NB4 (cell line): ENCODE results near the gene CEP104.

Source experiments
- CTCF ChIP-seq: IDR thresholded peaks from one replicate; pipeline ENCODE4 v1.5.1; 2012; ENCODE audit warnings: low read depth, low read length
- POLR2A ChIP-seq: IDR thresholded peaks from 2 replicates; pipeline ENCODE4 v1.6.1; 2011; ENCODE audit warnings: mild to moderate bottlenecking; ENCODE audit not compliant: insufficient read length; ENCODE audit errors: extremely low read depth

- TF ChIP-seq CTCF, result no peak
- no peak for TF ChIP-seq POLR2A
Observed at GRCh38 chr1:3825356-3825755, 31.7 kb downstream of the CEP104 start.
